ENCODE measurements around the gene DRAM1. TPM values are rescaled to one million over a fixed set of nuclear protein-coding genes. Genes with fewer than 3 reads are reported as not detected.

The DRAM1 gene
- total and polyA plus RNA-seq, 5 donors, result 4.7 to 13.3 (median 8.6) TPM

- H3K27me3 ChIP-seq (ENCODE audit: control insufficient read depth, insufficient read depth), result no peaks in the 10 kb centered on the region
- H3K4me3 ChIP-seq (ENCODE audit: low read length), result no peak overlapping the region
- no peaks in the 10 kb centered on the region for H3K4me1 ChIP-seq (ENCODE audit: control insufficient read depth, insufficient read depth, low read length)
- H3K27ac ChIP-seq (ENCODE audit: low read length), result no peak overlapping the region
- intact Hi-C loops (cut with DNase I), result no loop called here
- ATAC-seq (no peak), DNase-seq (no peak)
- WGBS, result 89% methylated on average over 5 of the region's 5 CpGs
- H3K9me3 ChIP-seq (ENCODE audit: control insufficient read depth, low read length), result no peaks in the 10 kb centered on the region
Measured at GRCh38 chr12:101928556-101928955, 51.2 kb downstream of the DRAM1 start.

DNA sequence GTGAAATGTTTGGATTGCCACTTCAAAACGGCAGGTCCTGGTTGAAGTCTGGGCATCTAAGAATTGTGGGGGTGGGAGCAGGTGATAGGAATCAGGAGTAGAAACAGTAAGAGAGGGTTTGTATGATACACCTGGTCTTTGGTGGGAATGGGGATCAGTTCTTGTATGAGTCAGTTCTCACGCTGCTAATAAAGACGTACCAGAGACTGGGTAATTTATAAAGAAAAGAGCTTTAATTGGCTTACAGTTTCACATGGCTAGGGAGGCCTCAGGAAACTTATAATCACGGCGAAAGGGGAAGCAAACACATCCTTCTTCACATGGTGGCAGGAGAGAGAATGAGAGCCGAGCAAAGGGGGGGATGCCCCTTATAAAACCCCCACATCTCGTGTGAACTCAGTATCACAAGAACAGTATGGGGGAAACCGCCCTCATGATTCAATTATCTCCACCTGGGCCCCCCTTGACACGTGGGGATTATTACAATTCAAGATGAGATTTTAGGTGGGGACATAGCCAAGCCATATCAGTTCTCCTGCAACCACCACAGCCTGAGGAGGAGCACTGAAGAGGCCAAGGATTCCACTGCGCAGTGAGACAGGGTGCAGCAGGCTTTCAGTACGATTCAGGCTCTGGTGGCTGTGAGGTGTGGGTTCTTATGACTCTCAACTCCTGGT, 52.1 kb downstream of the DRAM1 start:
- ATAC-seq, result no peak
- Histone ChIP-seq H3K9me3 (ENCODE audit: control insufficient read depth, low read length) (no peaks in the 10 kb centered on the region), H3K27me3 (ENCODE audit: control insufficient read depth, insufficient read depth) (no peaks in the 10 kb centered on the region), H3K4me3 (ENCODE audit: low read length) (no peak overlapping the region), H3K27ac (ENCODE audit: low read length) (no peak overlapping the region), H3K4me1 (ENCODE audit: control insufficient read depth, insufficient read depth, low read length) (no peaks in the 10 kb centered on the region)
- WGBS, result 84% methylated on average over 11 of the region's 11 CpGs
- no peak for DNase-seq
- intact Hi-C loops (cut with DNase I), result loop anchor here in 1 of 4 donors (10.0 kb wide), 1 partner anchor 835 kb away; no protein-coding TSS in a partner anchor

DNA sequence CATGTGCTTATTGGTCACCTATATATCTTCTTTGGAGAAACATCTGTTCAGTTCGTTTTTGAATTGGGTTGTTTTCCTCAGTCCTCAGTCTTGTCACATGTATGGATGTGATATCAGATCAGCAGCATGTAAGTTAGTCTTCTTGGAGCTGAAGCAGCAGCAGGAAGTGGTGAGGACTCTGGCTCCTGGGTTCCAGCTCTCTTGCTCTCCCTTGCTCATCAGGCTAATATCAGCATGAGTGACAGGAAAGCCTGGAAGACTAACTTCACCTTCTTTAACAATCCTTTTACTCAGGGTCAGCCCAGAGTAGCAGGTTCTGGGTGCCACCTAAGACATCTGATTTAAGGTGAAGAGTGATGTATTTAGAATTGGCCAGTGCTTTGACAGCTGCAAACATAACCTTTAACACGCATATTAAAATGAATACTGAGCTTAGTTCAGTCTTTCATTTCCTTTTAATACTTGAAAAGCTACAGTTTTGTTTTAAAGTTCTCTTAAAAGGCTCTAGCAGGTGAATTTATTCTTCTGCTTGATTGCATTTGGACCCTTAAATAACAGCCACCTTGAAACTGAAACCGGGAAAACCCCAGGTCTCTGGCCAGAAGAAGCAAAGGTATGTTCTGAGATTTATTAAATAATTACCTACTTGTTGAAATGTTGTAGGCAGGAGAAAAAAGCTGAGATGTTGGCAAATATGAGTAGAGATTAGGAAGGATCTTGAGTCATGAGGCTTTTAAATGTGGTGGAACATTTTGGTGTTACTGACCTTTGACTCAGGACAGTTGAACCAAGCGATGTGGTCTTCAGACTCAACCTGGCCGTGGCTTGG, 54.3 kb downstream of the DRAM1 start:
- ATAC-seq (no peak), DNase-seq (no peak)
- 84% methylated on average over 5 of the region's 5 CpGs for WGBS
- Histone ChIP-seq H3K9me3 (ENCODE audit: control insufficient read depth, low read length) (no peaks in the 10 kb centered on the region), H3K27ac (ENCODE audit: low read length) (no peak overlapping the region), H3K4me1 (ENCODE audit: control insufficient read depth, insufficient read depth, low read length) (no peaks in the 10 kb centered on the region), H3K4me3 (ENCODE audit: low read length) (no peak overlapping the region), H3K27me3 (ENCODE audit: control insufficient read depth, insufficient read depth) (no peaks in the 10 kb centered on the region)
- intact Hi-C loops (cut with DNase I), result loop anchor here in 1 of 4 donors (10.0 kb wide), 1 partner anchor 833 kb away; no protein-coding TSS in a partner anchor

- no peaks in the 10 kb centered on the region for H3K4me1 ChIP-seq (ENCODE audit: control insufficient read depth, insufficient read depth, low read length)
- H3K27ac ChIP-seq (ENCODE audit: low read length), result peak overlapping the region; percentile 71
- intact Hi-C loops (cut with DNase I), result loop anchor here in 1 of 4 donors (10.0 kb wide), 1 partner anchor 831 kb away; no protein-coding TSS in a partner anchor
- no peaks in the 10 kb centered on the region for H3K27me3 ChIP-seq (ENCODE audit: control insufficient read depth, insufficient read depth)
- H3K9me3 ChIP-seq (ENCODE audit: control insufficient read depth, low read length), result no peaks in the 10 kb centered on the region
- 60% methylated on average over 5 of the region's 5 CpGs for WGBS
- peak in 2 of 3 donors; percentile 54 to 75 for DNase-seq
- no peak overlapping the region for H3K4me3 ChIP-seq (ENCODE audit: low read length)
- peak; percentile 27 to 39 for ATAC-seq
Measured at GRCh38 chr12:101933866-101934514, 56.6 kb downstream of the DRAM1 start.

DNA sequence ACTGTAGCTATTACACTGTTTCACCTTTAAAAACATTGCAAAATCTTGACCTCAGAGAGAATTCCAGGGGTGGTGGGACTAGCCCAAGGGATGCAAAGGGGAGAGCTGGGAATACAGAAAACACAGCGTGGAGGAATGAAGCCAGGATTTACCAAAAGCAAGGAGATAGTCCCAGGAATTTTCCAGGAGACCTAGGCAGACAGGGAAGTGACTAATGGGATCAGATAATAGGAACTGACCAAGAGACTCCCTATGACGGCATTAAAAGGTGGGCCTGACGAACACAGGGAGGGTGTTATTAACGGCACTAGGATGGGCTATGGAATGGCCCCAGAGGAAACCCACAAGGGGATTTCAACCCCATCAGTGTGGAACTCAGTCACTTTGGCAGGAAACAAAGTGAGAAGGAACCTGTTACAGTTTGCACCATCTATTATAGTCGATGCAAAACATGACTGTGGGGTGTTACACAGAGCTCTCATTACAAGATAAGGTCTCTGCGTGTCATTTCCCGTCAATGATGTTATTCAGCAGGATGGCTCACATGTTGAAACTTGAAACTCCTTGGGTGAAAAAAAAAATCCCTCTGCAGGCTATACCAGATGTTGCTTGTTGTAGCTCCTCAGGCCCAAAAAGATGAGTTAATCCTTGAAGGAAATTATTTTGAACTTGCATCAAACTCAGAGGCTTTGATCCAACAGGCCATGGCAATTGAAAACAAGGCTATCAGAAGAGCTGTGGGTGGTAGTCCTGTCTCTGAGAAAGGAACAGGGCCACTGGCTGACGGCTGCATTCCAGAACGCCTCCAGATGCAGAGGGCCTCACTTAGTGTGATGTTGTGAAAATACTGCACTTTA, 58.7 kb downstream of the DRAM1 start:
- intact Hi-C loops (cut with DNase I), result loop anchor here in 1 of 4 donors (10.0 kb wide), 1 partner anchor 829 kb away; no protein-coding TSS in a partner anchor
- peak; percentile 89 to 92 for ATAC-seq
- Histone ChIP-seq H3K4me1 (ENCODE audit: control insufficient read depth, insufficient read depth, low read length) (no peaks in the 10 kb centered on the region), H3K9me3 (ENCODE audit: control insufficient read depth, low read length) (no peaks in the 10 kb centered on the region), H3K27ac (ENCODE audit: low read length) (peak overlapping the region; percentile 36), H3K27me3 (ENCODE audit: control insufficient read depth, insufficient read depth) (no peaks in the 10 kb centered on the region), H3K4me3 (ENCODE audit: low read length) (no peak overlapping the region)
- WGBS, result 24% methylated on average over 9 of the region's 9 CpGs
- DNase-seq, result peak; percentile 79 to 86 (median 80)

DNA sequence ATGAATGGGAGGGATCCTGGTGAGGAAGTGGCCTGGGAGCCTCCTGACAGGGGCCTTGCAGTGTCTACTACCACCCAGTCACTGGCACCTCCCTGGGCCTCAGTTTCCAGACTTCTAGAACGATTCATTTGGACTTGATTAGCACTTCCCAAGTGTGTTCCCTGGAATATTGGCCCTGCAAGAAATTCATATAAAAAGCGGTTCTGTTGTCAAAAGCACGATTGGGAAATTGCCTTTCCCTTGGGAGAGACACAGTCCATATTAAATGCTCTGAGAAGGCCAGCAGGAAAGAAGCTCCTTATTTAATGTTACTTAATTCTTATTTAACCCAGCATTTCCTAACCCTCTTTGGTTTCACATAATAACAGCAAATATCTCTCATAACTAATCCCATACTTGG, 61.9 kb downstream of the DRAM1 start:
- WGBS, result 58% methylated on average over 3 of the region's 3 CpGs
- intact Hi-C loops (cut with DNase I), result loop anchor here in 1 of 4 donors (10.0 kb wide), 1 partner anchor 825 kb away; no protein-coding TSS in a partner anchor
- peak in 1 of 2 donors; percentile 32 for ATAC-seq
- Histone ChIP-seq H3K9me3 (ENCODE audit: control insufficient read depth, low read length) (no peaks in the 10 kb centered on the region), H3K4me1 (ENCODE audit: control insufficient read depth, insufficient read depth, low read length) (no peaks in the 10 kb centered on the region), H3K27me3 (ENCODE audit: control insufficient read depth, insufficient read depth) (no peaks in the 10 kb centered on the region), H3K27ac (ENCODE audit: low read length) (no peak overlapping the region), H3K4me3 (ENCODE audit: low read length) (no peak overlapping the region)
- DNase-seq, result peak in 2 of 3 donors; percentile 27 to 30

- H3K27ac ChIP-seq (ENCODE audit: low read length), result no peak overlapping the region
- intact Hi-C loops (cut with DNase I), result loop anchor here in 1 of 4 donors (10.0 kb wide), 1 partner anchor 825 kb away; no protein-coding TSS in a partner anchor
Measured at GRCh38 chr12:101939856-101940265, 62.5 kb downstream of the DRAM1 start.

DNA sequence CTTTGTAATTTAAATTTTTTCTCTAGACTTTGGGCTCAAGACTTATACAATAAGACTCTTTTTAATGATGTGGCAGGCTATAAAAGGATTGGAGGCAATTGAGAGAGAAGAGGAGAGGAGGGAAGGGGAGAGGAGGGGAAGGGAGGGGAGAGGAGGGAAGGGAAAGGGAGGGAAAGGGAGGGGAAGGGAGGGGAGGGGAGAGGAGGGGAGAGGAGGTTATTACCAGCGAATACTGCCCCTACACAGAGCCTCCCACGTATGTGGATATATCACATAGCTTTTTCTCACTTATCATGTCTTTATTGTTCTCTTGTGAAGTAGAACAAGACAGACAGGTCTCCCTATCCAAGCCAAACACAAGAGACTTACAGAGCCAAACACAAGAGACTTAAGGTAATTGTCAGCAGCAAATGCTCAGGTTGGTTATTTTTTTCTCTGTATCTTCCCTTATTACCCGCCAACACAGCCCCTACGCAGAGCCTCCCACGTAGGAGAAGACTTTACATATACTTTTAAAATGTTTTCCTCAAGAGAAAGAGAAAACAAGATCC, 63.1 kb downstream of the DRAM1 start:
- intact Hi-C loops (cut with DNase I), result no loop called here
- ATAC-seq (no peak), DNase-seq (no peak)
- WGBS, result 71% methylated on average over 5 of the region's 5 CpGs
- Histone ChIP-seq H3K27me3 (ENCODE audit: control insufficient read depth, insufficient read depth) (no peaks in the 10 kb centered on the region), H3K27ac (ENCODE audit: low read length) (no peak overlapping the region), H3K9me3 (ENCODE audit: control insufficient read depth, low read length) (no peaks in the 10 kb centered on the region), H3K4me3 (ENCODE audit: low read length) (no peak overlapping the region), H3K4me1 (ENCODE audit: control insufficient read depth, insufficient read depth, low read length) (no peaks in the 10 kb centered on the region)

More at GRCh38 chr12:101939856-101940265, 62.5 kb downstream of the DRAM1 start:
- ATAC-seq, result peak; percentile 49 to 66
- peak in 2 of 3 donors; percentile 31 to 69 for DNase-seq
- H3K9me3 ChIP-seq (ENCODE audit: control insufficient read depth, low read length), result no peaks in the 10 kb centered on the region
- 4% methylated on average over 3 of the region's 3 CpGs for WGBS
- H3K27me3 ChIP-seq (ENCODE audit: control insufficient read depth, insufficient read depth), result no peaks in the 10 kb centered on the region
- no peaks in the 10 kb centered on the region for H3K4me1 ChIP-seq (ENCODE audit: control insufficient read depth, insufficient read depth, low read length)
- H3K4me3 ChIP-seq (ENCODE audit: low read length), result no peak overlapping the region

GRCh38 chr12:101941306-101942249, 64.2 kb downstream of the DRAM1 start:
- H3K27ac ChIP-seq (ENCODE audit: low read length), result no peak overlapping the region
- DNase-seq, result no peak
- intact Hi-C loops (cut with DNase I), result no loop called here
- no peaks in the 10 kb centered on the region for H3K9me3 ChIP-seq (ENCODE audit: control insufficient read depth, low read length)
- H3K4me3 ChIP-seq (ENCODE audit: low read length), result no peak overlapping the region
- H3K27me3 ChIP-seq (ENCODE audit: control insufficient read depth, insufficient read depth), result no peaks in the 10 kb centered on the region
- 54% methylated on average over 4 of the region's 4 CpGs for WGBS
- no peaks in the 10 kb centered on the region for H3K4me1 ChIP-seq (ENCODE audit: control insufficient read depth, insufficient read depth, low read length)
- no peak for ATAC-seq

All from right cardiac atrium (tissue), 5 donors.